Spleen (tissue), 11 donors: Measurements from ENCODE around the gene ADCY2. TPM values are rescaled to one million over a fixed set of nuclear protein-coding genes. Genes with fewer than 3 reads are reported as not detected.

Experiments
- DNase-seq: peaks from one replicate; pipeline ENCODE4 v3.0.0-alpha.2; 2020
- H3K27ac ChIP-seq, 8 donors: fragments of 200-600 bp; sonication (generic) in 7 of 8; 1 replicate in 4 of 8; 2 replicates in 4 of 8; pipeline versions ENCODE4 v1.5.0 to v1.8.0; 2016 to 2021; ENCODE audit warnings: inconsistent platforms in 4 of 8, mild to moderate bottlenecking in 4 of 8, moderate library complexity in 1 of 8
- H3K27me3 ChIP-seq, 7 donors: fragments of 200-600 bp; sonication (generic) in 6 of 7; replicated peaks in 1 of 7; 1 replicate in 4 of 7; 2 replicates in 3 of 7; pipeline versions ENCODE4 v1.5.0 to v1.8.0; 2016 to 2021; ENCODE audit warnings: inconsistent platforms in 3 of 7, mild to moderate bottlenecking in 1 of 7
- H3K36me3 ChIP-seq, 6 donors: fragments of 200-600 bp; sonication (generic) in 5 of 6; 1 replicate in 4 of 6; 2 replicates in 2 of 6; pipeline versions ENCODE4 v1.5.0 to v1.8.0; 2016 to 2021; ENCODE audit warnings: inconsistent platforms in 2 of 6
- H3K4me1 ChIP-seq, 6 donors: fragments of 200-600 bp; sonication (generic) in 5 of 6; 1 replicate in 3 of 6; 2 replicates in 3 of 6; pipeline versions ENCODE4 v1.5.0 to v1.8.0; 2016 to 2021; ENCODE audit warnings: inconsistent platforms in 3 of 6
- H3K4me3 ChIP-seq, 8 donors: fragments of 200-600 bp; sonication (generic) in 7 of 8; 1 replicate in 4 of 8; 2 replicates in 4 of 8; pipeline versions ENCODE4 v1.5.0 to v1.8.0; 2016 to 2021; ENCODE audit warnings: inconsistent platforms in 4 of 8, mild to moderate bottlenecking in 4 of 8, moderate library complexity in 2 of 8
- H3K9me3 ChIP-seq, 8 donors: fragments of 200-600 bp; sonication (generic) in 7 of 8; 1 replicate in 4 of 8; 2 replicates in 4 of 8; pipeline versions ENCODE4 v1.5.0 to v1.8.0; 2016 to 2021; ENCODE audit warnings: inconsistent platforms in 4 of 8
- POLR2A ChIP-seq, 3 donors: fragments of 450-650 bp; IDR thresholded peaks; one replicate each; pipeline ENCODE4 v1.5.1; 2017; ENCODE audit warnings: antibody characterized with exemption in 3 of 3, mild to moderate bottlenecking in 1 of 3
- POLR2AphosphoS5 ChIP-seq, 3 donors: sonication (generic); formaldehyde crosslinking; IDR thresholded peaks; one replicate each; pipeline ENCODE4 v1.5.1; 2017; ENCODE audit warnings: antibody characterized with exemption in 3 of 3
- WGBS, 5 donors: extraction: QIAGEN DNeasy Blood & Tissue Kit in 3 of 5; methylation state at CpG; one replicate each; pipeline versions ENCODE4 v1.1.5 to v1.1.7; 2013 to 2018; 5-methylcytosine and 5-hydroxymethylcytosine counted together
- intact Hi-C: fragments of 100-400 bp; cut with DNase I; formaldehyde crosslinking; loops from one replicate; pipeline ENCODE4 v1.15.0; 2023; ENCODE audit warnings: low total_unique reads
- polyA plus RNA-seq, 3 donors: library from polyadenylated mRNA; stranded (reverse); fragments of 200-250 nt; gene quantifications; one replicate each; pipeline ENCODE4 v1.2.1, GENCODE V29; 2013
- total RNA-seq, 7 donors: library from RNA; depleted of rRNA in 3 of 7; stranded (reverse); fragments of >200 nt in 3 of 7; fragmentation: NEBNext Ultra II Directional in 4 of 7; extraction: Animal tissue kit (Norgen Biotek cat#: 25700) in 4 of 7; gene quantifications; one replicate each; pipeline versions ENCODE4 v1.1.0 to v1.2.1, GENCODE V29; 2016 to 2021
- TF ChIP-seq, protein P1 (sequence below), 11 experiments: fragments of 200-600 bp in 7 of 11; fragments of 450-650 bp in 4 of 11; sonication (generic) in 4 of 11; IDR thresholded peaks in 8 of 11; conservative IDR thresholded peaks in 3 of 11; 1 replicate in 7 of 11; 2 replicates in 4 of 11; pipeline versions ENCODE4 v1.4.0 to v1.8.0; 2016 to 2021; ENCODE audit warnings: antibody characterized with exemption in 11 of 11, inconsistent platforms in 4 of 11, mild to moderate bottlenecking in 1 of 11
- donor health status: healthy with polysubstance abuse.
- donor health status: DM: no; HTN: no; CAD: no; lungs with moderate emphysema.
- donor health status: DM: no; HTN: no; CAD: no.
- donor health status: Bipolar disorder and iron deficiency.
- donor health status: healthy.
- donor health status: DM: no; HTN: no; CAD: no.
- donor health status: DM: yes; HTN: yes; CAD: no.

Gene ADCY2
- total and polyA plus RNA-seq, 10 donors: 0.02 to 1.5 (median 0.18) TPM

DNA sequence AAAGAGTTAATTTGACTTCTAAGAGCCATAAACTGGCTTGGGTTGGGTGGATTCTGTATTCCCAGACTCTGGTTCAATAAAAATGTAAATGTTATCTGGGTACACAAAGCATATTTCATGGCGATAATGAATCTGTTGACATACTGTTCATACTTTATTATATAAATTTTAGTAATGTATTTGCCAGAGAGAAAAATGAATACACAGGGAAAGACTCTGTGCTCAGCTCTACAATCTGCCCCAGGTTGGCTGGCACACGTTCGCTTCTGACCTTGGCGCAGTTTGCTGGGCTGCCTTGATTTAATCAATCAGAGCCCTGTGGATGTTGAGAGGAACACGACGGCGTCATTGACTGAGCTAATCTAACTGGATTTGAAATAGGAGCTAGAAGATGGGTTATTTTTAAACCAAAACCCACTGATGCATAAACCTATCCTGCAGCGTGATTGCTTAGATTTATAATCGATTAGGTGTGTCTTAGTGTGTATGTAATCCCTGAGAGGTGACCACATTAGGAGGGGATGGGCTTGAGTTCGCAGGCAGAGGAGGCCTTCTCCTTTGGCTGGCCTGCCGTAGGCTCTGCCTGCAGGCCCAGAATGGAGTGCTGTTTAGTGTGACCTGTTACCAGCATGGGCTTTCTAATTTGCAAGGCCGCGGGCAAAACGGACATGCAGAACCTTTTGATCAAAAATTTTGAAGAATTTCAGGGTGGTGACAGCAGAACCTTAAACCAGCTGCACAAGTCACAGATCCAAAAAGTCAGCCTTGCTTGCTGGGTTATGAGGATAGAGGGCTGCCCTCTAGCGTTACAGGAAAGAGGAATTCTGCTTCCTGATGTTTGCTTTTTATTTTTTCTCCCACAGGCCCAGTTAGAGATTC lies 3.9 kb upstream of the ADCY2 start:
- H3K4me3 ChIP-seq: no peak overlapping the region
- H3K36me3 ChIP-seq: no peaks in the 10 kb centered on the region
- DNase-seq: no peak
- H3K9me3 ChIP-seq: no peaks in the 10 kb centered on the region
- 71 to 75% (median 71%) methylated on average over 15 of the region's 15 CpGs for WGBS, 5 donors
- peaks cover 3 to 38% (median 29%) of the 10 kb centered on the region in 7 donors for H3K27me3 ChIP-seq
- no peak overlapping the region for H3K27ac ChIP-seq
- TF ChIP-seq, protein P1, sequence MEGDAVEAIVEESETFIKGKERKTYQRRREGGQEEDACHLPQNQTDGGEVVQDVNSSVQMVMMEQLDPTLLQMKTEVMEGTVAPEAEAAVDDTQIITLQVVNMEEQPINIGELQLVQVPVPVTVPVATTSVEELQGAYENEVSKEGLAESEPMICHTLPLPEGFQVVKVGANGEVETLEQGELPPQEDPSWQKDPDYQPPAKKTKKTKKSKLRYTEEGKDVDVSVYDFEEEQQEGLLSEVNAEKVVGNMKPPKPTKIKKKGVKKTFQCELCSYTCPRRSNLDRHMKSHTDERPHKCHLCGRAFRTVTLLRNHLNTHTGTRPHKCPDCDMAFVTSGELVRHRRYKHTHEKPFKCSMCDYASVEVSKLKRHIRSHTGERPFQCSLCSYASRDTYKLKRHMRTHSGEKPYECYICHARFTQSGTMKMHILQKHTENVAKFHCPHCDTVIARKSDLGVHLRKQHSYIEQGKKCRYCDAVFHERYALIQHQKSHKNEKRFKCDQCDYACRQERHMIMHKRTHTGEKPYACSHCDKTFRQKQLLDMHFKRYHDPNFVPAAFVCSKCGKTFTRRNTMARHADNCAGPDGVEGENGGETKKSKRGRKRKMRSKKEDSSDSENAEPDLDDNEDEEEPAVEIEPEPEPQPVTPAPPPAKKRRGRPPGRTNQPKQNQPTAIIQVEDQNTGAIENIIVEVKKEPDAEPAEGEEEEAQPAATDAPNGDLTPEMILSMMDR (IDR thresholded peaks at IDR 0.05 in 8 of 11, conservative IDR thresholded peaks at IDR 0.05 in 3 of 11): peak in 1 of 11 experiments; percentile 28
- no peak for TF ChIP-seq POLR2AphosphoS5 (IDR thresholded peaks at IDR 0.05)
- H3K4me1 ChIP-seq: peaks cover 0 to 20% (median 5%) of the 10 kb centered on the region in 6 donors
- intact Hi-C loops: no loop called here

DNA sequence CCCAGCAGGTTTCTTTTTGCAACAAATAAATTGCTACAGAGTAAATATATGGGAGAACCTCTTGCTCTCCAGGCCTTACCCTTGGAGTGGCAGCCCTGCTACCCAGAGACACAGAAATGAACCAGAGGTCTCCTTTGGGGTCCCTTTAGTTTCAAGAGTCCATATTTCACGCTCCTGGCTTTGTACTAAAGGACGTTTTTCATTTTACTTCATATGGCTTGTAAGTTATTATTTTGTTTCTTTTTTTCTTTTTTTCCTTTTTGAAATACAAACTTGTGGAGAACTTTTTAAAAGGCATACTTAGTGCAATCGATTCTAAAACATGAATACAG lies 3.3 kb upstream of the ADCY2 start:
- TF ChIP-seq POLR2AphosphoS5 (IDR thresholded peaks at IDR 0.05): no peak
- TF ChIP-seq, protein P1 (IDR thresholded peaks at IDR 0.05 in 8 of 11, conservative IDR thresholded peaks at IDR 0.05 in 3 of 11): peak in 1 of 11 experiments; percentile 7
- Histone ChIP-seq H3K4me3 (no peak overlapping the region), H3K27me3 (peaks cover 3 to 44% (median 32%) of the 10 kb centered on the region in 7 donors), H3K36me3 (no peaks in the 10 kb centered on the region), H3K27ac (no peak overlapping the region), H3K9me3 (no peaks in the 10 kb centered on the region), H3K4me1 (peaks cover 0 to 21% (median 5%) of the 10 kb centered on the region in 6 donors)
- intact Hi-C loops: no loop called here
- DNase-seq: no peak
- WGBS, 5 donors: 76 to 90% (median 81%) methylated on average over 3 of the region's 3 CpGs

DNA sequence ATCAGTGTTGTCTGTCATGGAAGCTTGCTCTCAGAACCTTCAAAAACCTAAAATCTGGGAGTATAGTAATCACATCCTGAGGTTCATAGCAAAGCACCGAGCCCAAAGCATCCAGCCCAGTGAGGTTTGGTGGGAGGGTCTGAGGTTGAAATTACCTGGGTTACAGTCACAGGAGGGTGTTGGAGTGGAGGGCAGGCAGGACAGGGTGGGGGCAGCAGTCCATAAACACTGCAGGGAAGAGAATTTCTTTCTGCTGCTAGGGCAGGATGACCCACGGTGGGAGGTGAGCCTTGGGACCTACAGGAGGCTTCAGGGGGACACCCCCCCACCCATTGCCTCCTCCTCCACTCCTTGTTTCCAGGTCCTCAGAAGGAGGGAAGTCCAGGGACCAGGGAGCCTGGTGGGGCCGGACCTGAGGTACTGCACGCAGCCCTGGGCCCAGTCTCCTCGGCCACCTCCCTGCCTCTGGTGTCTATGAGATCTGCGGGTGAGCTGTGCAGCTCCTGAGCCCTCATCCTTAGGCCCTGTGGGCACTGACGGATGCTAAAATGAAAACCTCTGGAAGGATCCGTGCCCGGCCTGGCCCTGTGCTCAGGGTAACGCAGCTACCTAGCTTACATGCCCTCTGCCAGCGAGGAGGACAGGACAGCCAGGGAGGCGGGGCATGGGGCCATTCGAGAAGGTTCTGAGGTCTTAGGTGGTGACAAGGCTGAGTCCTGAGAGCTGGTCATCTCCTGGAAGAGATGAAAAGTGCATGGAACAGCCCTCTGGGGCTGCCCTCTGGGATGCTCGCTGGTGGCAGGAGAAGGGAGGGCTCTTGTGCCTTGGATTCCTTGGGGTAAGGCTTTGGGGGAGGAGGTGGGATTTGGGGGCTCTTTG lies 1.8 kb upstream of the ADCY2 start:
- 76 to 88% (median 81%) methylated on average over 14 of the region's 14 CpGs for WGBS, 5 donors
- peaks cover 0 to 21% (median 5%) of the 10 kb centered on the region in 6 donors for H3K4me1 ChIP-seq
- H3K36me3 ChIP-seq: no peaks in the 10 kb centered on the region
- no peaks in the 10 kb centered on the region for H3K9me3 ChIP-seq
- intact Hi-C loops: no loop called here
- no peak for DNase-seq
- TF ChIP-seq POLR2AphosphoS5 (IDR thresholded peaks at IDR 0.05): no peak
- TF ChIP-seq POLR2A (IDR thresholded peaks at IDR 0.05): no peak
- TF ChIP-seq, protein P1 (IDR thresholded peaks at IDR 0.05 in 8 of 11, conservative IDR thresholded peaks at IDR 0.05 in 3 of 11): no peak
- H3K27ac ChIP-seq: no peak overlapping the region
- H3K27me3 ChIP-seq: peaks cover 3 to 59% (median 32%) of the 10 kb centered on the region in 7 donors
- no peak overlapping the region for H3K4me3 ChIP-seq
